Measurements from ENCODE around the gene TMSB4X.

DNA sequence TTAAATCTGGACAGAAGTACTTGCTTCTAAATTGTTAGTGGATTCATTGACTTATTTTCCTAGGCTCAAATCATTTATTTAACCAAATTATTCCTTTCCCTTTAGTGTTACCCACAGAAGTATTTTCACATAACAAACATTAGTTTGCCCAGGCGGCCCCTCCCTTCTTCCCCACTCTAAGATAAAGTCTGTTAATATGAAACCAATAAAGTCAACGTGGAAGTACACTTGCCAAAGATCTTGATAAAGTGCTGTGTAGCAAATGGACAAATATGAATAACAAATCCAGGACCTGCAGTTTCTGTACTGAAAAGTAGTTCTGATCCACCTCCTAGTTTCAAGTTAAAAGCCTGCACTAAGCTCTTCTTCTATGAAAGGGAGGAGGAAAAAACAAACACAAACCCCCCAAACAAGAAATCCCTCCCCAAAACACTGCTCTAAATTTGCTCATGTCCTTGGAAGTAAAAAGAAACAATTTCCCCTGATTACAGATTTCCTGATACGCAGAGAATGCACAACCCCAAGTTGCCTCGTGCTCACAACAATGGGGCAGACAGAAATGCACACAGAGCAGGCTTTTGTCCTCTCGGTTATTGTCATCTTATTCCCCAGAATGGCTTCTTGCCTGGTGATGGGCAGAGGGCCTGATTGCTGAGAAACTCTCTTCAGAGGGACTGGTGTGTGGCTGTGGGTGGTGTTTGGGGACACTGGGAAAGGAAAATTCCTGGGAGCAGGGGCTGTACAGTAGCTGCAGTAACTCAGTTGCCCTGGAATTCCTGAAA lies 23.2 kb downstream of the TMSB4X start:
- no peak for TF ChIP-seq POLR2AphosphoS5 (IDR thresholded peaks at IDR 0.05; ENCODE audit: low read depth, low read length)
- TF ChIP-seq, protein P1, sequence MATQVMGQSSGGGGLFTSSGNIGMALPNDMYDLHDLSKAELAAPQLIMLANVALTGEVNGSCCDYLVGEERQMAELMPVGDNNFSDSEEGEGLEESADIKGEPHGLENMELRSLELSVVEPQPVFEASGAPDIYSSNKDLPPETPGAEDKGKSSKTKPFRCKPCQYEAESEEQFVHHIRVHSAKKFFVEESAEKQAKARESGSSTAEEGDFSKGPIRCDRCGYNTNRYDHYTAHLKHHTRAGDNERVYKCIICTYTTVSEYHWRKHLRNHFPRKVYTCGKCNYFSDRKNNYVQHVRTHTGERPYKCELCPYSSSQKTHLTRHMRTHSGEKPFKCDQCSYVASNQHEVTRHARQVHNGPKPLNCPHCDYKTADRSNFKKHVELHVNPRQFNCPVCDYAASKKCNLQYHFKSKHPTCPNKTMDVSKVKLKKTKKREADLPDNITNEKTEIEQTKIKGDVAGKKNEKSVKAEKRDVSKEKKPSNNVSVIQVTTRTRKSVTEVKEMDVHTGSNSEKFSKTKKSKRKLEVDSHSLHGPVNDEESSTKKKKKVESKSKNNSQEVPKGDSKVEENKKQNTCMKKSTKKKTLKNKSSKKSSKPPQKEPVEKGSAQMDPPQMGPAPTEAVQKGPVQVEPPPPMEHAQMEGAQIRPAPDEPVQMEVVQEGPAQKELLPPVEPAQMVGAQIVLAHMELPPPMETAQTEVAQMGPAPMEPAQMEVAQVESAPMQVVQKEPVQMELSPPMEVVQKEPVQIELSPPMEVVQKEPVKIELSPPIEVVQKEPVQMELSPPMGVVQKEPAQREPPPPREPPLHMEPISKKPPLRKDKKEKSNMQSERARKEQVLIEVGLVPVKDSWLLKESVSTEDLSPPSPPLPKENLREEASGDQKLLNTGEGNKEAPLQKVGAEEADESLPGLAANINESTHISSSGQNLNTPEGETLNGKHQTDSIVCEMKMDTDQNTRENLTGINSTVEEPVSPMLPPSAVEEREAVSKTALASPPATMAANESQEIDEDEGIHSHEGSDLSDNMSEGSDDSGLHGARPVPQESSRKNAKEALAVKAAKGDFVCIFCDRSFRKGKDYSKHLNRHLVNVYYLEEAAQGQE (IDR thresholded peaks at IDR 0.05; ENCODE audit: insufficient read depth in 1 of 2, low read depth in 2 of 2, low read length in 2 of 2): no peak
- no peak for TF ChIP-seq TAF1 (IDR thresholded peaks at IDR 0.05; ENCODE audit: borderline replicate concordance, insufficient read depth, low read length)
- TF ChIP-seq SIN3A (IDR thresholded peaks at IDR 0.05; ENCODE audit: borderline replicate concordance, insufficient read depth, low read length): no peak
